Ishikawa (cell line): Measurements from ENCODE around the gene SLC9A9.

Experiments used
- CEBPB ChIP-seq: IDR thresholded peaks from 2 replicates; pipeline ENCODE4 v1.6.1; 2012
- CREB1 ChIP-seq: IDR thresholded peaks from 2 replicates; pipeline ENCODE4 v1.6.1; 2012; ENCODE audit warnings: low read depth
- EP300 ChIP-seq: IDR thresholded peaks from 2 replicates; pipeline ENCODE4 v1.6.1; 2012; ENCODE audit warnings: borderline replicate concordance
- FOXM1 ChIP-seq: IDR thresholded peaks from 2 replicates; pipeline ENCODE4 v1.6.1; 2012; ENCODE audit warnings: low read depth, borderline replicate concordance
- MAX ChIP-seq: IDR thresholded peaks from 2 replicates; pipeline ENCODE4 v1.6.1; 2012
- RAD21 ChIP-seq: IDR thresholded peaks from 2 replicates; pipeline ENCODE4 v1.6.1; 2012; ENCODE audit warnings: low read depth
- TAF1 ChIP-seq: IDR thresholded peaks from 2 replicates; pipeline ENCODE4 v1.6.1; 2012; ENCODE audit warnings: low read depth, mild to moderate bottlenecking
- TCF12 ChIP-seq: IDR thresholded peaks from 2 replicates; pipeline ENCODE4 v1.6.1; 2012; ENCODE audit warnings: low read depth
- TEAD4 ChIP-seq: IDR thresholded peaks from 2 replicates; pipeline ENCODE4 v1.6.1; 2012
- YY1 ChIP-seq: IDR thresholded peaks from 2 replicates; pipeline ENCODE4 v1.6.1; 2012; ENCODE audit warnings: low read depth
- ZBTB7A ChIP-seq: IDR thresholded peaks from 2 replicates; pipeline ENCODE4 v1.6.1; 2012; ENCODE audit warnings: low read depth
- TF ChIP-seq, protein P1 (sequence below): IDR thresholded peaks from 2 replicates; pipeline ENCODE4 v1.6.1; 2012; ENCODE audit warnings: low read depth, mild to moderate bottlenecking

DNA sequence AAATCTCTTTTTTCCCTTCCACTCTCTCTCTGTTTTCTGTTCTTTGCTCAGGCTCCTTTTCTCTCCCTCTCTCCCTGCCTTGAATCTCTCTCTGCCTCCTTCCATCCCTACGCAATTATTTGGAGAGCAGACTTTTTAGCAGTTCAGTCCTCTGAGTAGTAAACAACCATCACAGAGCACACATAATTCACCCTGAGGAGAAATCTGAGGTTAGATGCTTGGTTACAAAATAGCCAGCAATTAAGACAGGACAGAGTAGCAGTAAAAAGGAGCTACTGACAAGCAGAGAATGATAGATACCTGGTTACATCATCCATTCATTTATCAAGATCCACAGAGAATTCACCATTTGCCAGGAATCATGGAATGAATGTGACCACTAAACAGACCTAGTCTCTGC, 25.5 kb downstream of the SLC9A9 start:
- TF ChIP-seq MAX (no peak), TAF1 (no peak), EP300 (no peak), YY1 (no peak), CREB1 (no peak), RAD21 (no peak), ZBTB7A (no peak), FOXM1 (no peak), CEBPB (no peak), TEAD4 (no peak), TCF12 (no peak)
- TF ChIP-seq, protein P1, sequence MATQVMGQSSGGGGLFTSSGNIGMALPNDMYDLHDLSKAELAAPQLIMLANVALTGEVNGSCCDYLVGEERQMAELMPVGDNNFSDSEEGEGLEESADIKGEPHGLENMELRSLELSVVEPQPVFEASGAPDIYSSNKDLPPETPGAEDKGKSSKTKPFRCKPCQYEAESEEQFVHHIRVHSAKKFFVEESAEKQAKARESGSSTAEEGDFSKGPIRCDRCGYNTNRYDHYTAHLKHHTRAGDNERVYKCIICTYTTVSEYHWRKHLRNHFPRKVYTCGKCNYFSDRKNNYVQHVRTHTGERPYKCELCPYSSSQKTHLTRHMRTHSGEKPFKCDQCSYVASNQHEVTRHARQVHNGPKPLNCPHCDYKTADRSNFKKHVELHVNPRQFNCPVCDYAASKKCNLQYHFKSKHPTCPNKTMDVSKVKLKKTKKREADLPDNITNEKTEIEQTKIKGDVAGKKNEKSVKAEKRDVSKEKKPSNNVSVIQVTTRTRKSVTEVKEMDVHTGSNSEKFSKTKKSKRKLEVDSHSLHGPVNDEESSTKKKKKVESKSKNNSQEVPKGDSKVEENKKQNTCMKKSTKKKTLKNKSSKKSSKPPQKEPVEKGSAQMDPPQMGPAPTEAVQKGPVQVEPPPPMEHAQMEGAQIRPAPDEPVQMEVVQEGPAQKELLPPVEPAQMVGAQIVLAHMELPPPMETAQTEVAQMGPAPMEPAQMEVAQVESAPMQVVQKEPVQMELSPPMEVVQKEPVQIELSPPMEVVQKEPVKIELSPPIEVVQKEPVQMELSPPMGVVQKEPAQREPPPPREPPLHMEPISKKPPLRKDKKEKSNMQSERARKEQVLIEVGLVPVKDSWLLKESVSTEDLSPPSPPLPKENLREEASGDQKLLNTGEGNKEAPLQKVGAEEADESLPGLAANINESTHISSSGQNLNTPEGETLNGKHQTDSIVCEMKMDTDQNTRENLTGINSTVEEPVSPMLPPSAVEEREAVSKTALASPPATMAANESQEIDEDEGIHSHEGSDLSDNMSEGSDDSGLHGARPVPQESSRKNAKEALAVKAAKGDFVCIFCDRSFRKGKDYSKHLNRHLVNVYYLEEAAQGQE = no peak
